ENCODE measurements around the gene ATP5PO.

ATP5PO gene

GRCh38 chr21:33857846-33858666, 57.5 kb downstream of the ATP5PO start:
- no peak for ATAC-seq
- TF ChIP-seq ZFP30 (CRISPR knock-in tag; IDR thresholded peaks at IDR 0.05) (no peak), ZC3H10 (CRISPR knock-in tag; IDR thresholded peaks at IDR 0.05) (no peak), ZNF565 (CRISPR knock-in tag; conservative IDR thresholded peaks at IDR 0.05; ENCODE audit: low read depth) (no peak), ZFP3 (CRISPR knock-in tag; IDR thresholded peaks at IDR 0.05) (no peak), ESRRG (CRISPR knock-in tag; IDR thresholded peaks at IDR 0.05) (no peak), TOX (CRISPR knock-in tag; IDR thresholded peaks at IDR 0.05; ENCODE audit: borderline replicate concordance) (no peak), ISL1 (CRISPR knock-in tag; IDR thresholded peaks at IDR 0.05) (no peak), GLIS3 (CRISPR knock-in tag; IDR thresholded peaks at IDR 0.05) (no peak)
- TF ChIP-seq, protein P1, sequence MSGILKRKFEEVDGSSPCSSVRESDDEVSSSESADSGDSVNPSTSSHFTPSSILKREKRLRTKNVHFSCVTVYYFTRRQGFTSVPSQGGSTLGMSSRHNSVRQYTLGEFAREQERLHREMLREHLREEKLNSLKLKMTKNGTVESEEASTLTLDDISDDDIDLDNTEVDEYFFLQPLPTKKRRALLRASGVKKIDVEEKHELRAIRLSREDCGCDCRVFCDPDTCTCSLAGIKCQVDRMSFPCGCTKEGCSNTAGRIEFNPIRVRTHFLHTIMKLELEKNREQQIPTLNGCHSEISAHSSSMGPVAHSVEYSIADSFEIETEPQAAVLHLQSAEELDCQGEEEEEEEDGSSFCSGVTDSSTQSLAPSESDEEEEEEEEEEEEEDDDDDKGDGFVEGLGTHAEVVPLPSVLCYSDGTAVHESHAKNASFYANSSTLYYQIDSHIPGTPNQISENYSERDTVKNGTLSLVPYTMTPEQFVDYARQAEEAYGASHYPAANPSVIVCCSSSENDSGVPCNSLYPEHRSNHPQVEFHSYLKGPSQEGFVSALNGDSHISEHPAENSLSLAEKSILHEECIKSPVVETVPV (CRISPR knock-in tag; IDR thresholded peaks at IDR 0.05), result no peak

DNA sequence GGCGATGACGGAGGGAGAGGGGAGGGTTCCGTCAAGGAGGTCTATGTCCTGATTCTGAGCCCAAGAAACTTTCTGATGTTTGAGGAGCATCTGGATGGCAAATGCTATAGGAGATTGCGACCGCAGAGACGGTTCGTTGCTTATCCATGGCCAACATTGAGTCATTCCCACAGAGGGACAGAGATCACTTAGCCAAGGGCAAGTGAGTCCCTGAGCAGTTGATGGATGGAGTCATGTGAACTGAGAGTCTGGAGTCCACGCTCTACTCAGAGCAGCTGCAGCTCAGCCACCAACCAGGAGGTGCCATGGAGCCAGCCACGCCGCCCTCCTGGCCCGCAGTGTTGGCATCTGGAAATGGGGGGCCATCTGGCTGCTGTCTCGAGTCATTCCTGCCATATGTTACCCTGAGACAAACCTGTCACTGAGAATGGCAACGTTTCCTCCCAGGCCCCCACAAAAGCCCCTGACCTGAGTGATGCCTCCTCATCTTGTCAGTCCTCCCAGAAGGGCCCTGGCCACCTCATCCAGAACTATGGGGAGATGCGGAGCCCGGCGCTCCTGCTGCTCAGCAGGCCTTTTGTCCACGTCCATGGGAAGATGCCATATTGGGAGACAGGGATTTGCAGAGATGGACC, 58.6 kb downstream of the ATP5PO start:
- no peak for ATAC-seq
- TF ChIP-seq CSDC2 (CRISPR knock-in tag; IDR thresholded peaks at IDR 0.05) (no peak), ISL1 (CRISPR knock-in tag; IDR thresholded peaks at IDR 0.05) (no peak), SNAI2 (CRISPR knock-in tag; IDR thresholded peaks at IDR 0.05) (no peak), ZNF8 (CRISPR knock-in tag; IDR thresholded peaks at IDR 0.05) (no peak), RARB (CRISPR knock-in tag; IDR thresholded peaks at IDR 0.05) (no peak), ESRRG (CRISPR knock-in tag; IDR thresholded peaks at IDR 0.05) (no peak), ZNF70 (CRISPR knock-in tag; IDR thresholded peaks at IDR 0.05) (no peak), TOX (CRISPR knock-in tag; IDR thresholded peaks at IDR 0.05; ENCODE audit: borderline replicate concordance) (no peak), ZFP3 (CRISPR knock-in tag; IDR thresholded peaks at IDR 0.05) (no peak), ZFP30 (CRISPR knock-in tag; IDR thresholded peaks at IDR 0.05) (no peak), PPARA (CRISPR knock-in tag; IDR thresholded peaks at IDR 0.05; ENCODE audit: borderline replicate concordance) (no peak), CREB5 (CRISPR knock-in tag; IDR thresholded peaks at IDR 0.05; ENCODE audit: low read depth) (no peak), ZNF565 (CRISPR knock-in tag; conservative IDR thresholded peaks at IDR 0.05; ENCODE audit: low read depth) (no peak), TCF4 (CRISPR knock-in tag; IDR thresholded peaks at IDR 0.05; ENCODE audit: borderline replicate concordance) (no peak)
- TF ChIP-seq, protein P1 (CRISPR knock-in tag; IDR thresholded peaks at IDR 0.05), result no peak

DNA sequence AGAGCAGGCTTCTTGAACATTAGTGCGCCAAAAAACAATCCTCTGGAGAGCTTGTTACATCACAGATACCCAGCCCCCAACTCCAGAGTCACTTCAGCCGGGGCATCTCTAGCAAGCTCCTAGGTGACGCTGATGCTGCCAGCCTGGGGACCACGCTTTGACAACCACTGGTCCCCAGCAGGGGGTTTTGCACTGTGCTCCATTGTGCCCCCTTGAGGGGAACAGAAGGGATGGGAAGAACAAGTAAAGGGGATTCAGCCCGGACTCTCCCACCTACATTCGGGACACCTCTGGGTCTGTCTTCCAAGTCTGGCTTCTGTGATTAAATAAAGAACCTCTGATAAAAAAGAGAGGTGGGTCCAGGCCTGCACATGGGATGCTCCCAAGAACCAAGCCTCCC, 60.4 kb downstream of the ATP5PO start:
- no peak for TF ChIP-seq TCF4 (CRISPR knock-in tag; IDR thresholded peaks at IDR 0.05; ENCODE audit: borderline replicate concordance)
- no peak for TF ChIP-seq CSDC2 (CRISPR knock-in tag; IDR thresholded peaks at IDR 0.05)
- TF ChIP-seq ZNF8 (CRISPR knock-in tag; IDR thresholded peaks at IDR 0.05), result no peak
- TF ChIP-seq ZC3H10 (CRISPR knock-in tag; IDR thresholded peaks at IDR 0.05), result no peak
- no peak for TF ChIP-seq OSR1 (CRISPR knock-in tag; IDR thresholded peaks at IDR 0.05)
- no peak for TF ChIP-seq SNAI2 (CRISPR knock-in tag; IDR thresholded peaks at IDR 0.05)
- TF ChIP-seq ZNF565 (CRISPR knock-in tag; conservative IDR thresholded peaks at IDR 0.05; ENCODE audit: low read depth), result no peak
- TF ChIP-seq ZFP30 (CRISPR knock-in tag; IDR thresholded peaks at IDR 0.05), result no peak
- no peak for TF ChIP-seq GLIS3 (CRISPR knock-in tag; IDR thresholded peaks at IDR 0.05)
- TF ChIP-seq ARNTL (CRISPR knock-in tag; IDR thresholded peaks at IDR 0.05; ENCODE audit: borderline replicate concordance, low read depth), result no peak
- TF ChIP-seq ZNF70 (CRISPR knock-in tag; IDR thresholded peaks at IDR 0.05), result no peak
- TF ChIP-seq, protein P1 (CRISPR knock-in tag; IDR thresholded peaks at IDR 0.05), result no peak
- TF ChIP-seq ZFP3 (CRISPR knock-in tag; IDR thresholded peaks at IDR 0.05), result no peak

GRCh38 chr21:33854604-33855003, 61.0 kb downstream of the ATP5PO start:
- no peak for ATAC-seq
- TF ChIP-seq ZNF565 (CRISPR knock-in tag; conservative IDR thresholded peaks at IDR 0.05; ENCODE audit: low read depth), result no peak
- TF ChIP-seq, protein P2, sequence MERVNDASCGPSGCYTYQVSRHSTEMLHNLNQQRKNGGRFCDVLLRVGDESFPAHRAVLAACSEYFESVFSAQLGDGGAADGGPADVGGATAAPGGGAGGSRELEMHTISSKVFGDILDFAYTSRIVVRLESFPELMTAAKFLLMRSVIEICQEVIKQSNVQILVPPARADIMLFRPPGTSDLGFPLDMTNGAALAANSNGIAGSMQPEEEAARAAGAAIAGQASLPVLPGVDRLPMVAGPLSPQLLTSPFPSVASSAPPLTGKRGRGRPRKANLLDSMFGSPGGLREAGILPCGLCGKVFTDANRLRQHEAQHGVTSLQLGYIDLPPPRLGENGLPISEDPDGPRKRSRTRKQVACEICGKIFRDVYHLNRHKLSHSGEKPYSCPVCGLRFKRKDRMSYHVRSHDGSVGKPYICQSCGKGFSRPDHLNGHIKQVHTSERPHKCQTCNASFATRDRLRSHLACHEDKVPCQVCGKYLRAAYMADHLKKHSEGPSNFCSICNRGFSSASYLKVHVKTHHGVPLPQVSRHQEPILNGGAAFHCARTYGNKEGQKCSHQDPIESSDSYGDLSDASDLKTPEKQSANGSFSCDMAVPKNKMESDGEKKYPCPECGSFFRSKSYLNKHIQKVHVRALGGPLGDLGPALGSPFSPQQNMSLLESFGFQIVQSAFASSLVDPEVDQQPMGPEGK (CRISPR knock-in tag; IDR thresholded peaks at IDR 0.05; ENCODE audit: borderline replicate concordance), result no peak
- no peak for TF ChIP-seq ZC3H10 (CRISPR knock-in tag; IDR thresholded peaks at IDR 0.05)
- TF ChIP-seq, protein P3, sequence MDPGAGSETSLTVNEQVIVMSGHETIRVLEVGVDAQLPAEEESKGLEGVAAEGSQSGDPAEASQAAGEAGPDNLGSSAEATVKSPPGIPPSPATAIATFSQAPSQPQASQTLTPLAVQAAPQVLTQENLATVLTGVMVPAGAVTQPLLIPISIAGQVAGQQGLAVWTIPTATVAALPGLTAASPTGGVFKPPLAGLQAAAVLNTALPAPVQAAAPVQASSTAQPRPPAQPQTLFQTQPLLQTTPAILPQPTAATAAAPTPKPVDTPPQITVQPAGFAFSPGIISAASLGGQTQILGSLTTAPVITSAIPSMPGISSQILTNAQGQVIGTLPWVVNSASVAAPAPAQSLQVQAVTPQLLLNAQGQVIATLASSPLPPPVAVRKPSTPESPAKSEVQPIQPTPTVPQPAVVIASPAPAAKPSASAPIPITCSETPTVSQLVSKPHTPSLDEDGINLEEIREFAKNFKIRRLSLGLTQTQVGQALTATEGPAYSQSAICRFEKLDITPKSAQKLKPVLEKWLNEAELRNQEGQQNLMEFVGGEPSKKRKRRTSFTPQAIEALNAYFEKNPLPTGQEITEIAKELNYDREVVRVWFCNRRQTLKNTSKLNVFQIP (CRISPR knock-in tag; IDR thresholded peaks at IDR 0.05; ENCODE audit: borderline replicate concordance, low read depth), result no peak
- no peak for TF ChIP-seq BACH2 (CRISPR knock-in tag; IDR thresholded peaks at IDR 0.05; ENCODE audit: borderline replicate concordance)
- TF ChIP-seq GLIS3 (CRISPR knock-in tag; IDR thresholded peaks at IDR 0.05), result no peak

More for the DNA sequence above, 60.4 kb downstream of the ATP5PO start:
- ATAC-seq, result no peak

Data from SK-N-SH treated with all-trans-retinoic acid at 6 μM for 48 hours (cell line).